Choroid plexus epithelial cell (primary cell): Measurements from ENCODE around the gene CELF2.
A peak's percentile ranks its signal among the peaks of the same experiment; 100 is the strongest.

Experiments
- DNase-seq: peaks from one replicate; pipeline ENCODE4 v3.0.0-alpha.2; 2010; ENCODE audit warnings: low read depth
- H3K4me3 ChIP-seq: 2 replicates; pipeline ENCODE4 v1.5.1; 2011; ENCODE audit warnings: low read depth, mild to moderate bottlenecking, control low read depth, low read length, moderate library complexity
- CTCF ChIP-seq: conservative IDR thresholded peaks from 2 replicates; pipeline ENCODE4 v1.5.1; 2011; ENCODE audit warnings: low read depth, mild to moderate bottlenecking, control low read depth, inconsistent platforms, low read length, moderate library complexity

CELF2 gene

GRCh38 chr10:11324761-11325321 is 307.2 kb downstream of the CELF2 start:
- no peak for DNase-seq
- no peak overlapping the region for H3K4me3 ChIP-seq
- TF ChIP-seq CTCF: no peak

GRCh38 chr10:11325817-11326216 is 308.1 kb downstream of the CELF2 start:
- DNase-seq: peak; percentile 72
- no peak for TF ChIP-seq CTCF
- no peak overlapping the region for H3K4me3 ChIP-seq

- no peak for DNase-seq
- no peak for TF ChIP-seq CTCF
- H3K4me3 ChIP-seq: no peak overlapping the region
Measured at GRCh38 chr10:11326241-11326640, 308.6 kb downstream of the CELF2 start.

- TF ChIP-seq CTCF: no peak
- no peak overlapping the region for H3K4me3 ChIP-seq
- no peak for DNase-seq
Measured at GRCh38 chr10:11326913-11327616, 309.4 kb downstream of the CELF2 start.

- TF ChIP-seq CTCF: no peak
- no peak for DNase-seq
- no peak overlapping the region for H3K4me3 ChIP-seq
Measured at GRCh38 chr10:11328264-11329061, 310.8 kb downstream of the CELF2 start.

GRCh38 chr10:11329062-11329673 is 311.5 kb downstream of the CELF2 start:
- no peak for TF ChIP-seq CTCF
- DNase-seq: no peak
- H3K4me3 ChIP-seq: no peak overlapping the region
